OCI-LY1 (cell line): ENCODE results near the gene VIT.

Experiments
- H2AFZ ChIP-seq: fragments of 200-600 bp; sonication (generic), shearing (Covaris generic); 2 replicates; pipeline ENCODE4 v1.6.0; 2014; ENCODE audit warnings: antibody characterized with exemption, mild to moderate bottlenecking, low read length
- H3F3A ChIP-seq: fragments of 200-600 bp; sonication (generic), shearing (Covaris generic); 2 replicates; pipeline ENCODE4 v1.6.0; 2014; ENCODE audit warnings: mild to moderate bottlenecking, antibody characterized with exemption, low read length, moderate library complexity; ENCODE audit not compliant: insufficient read depth
- H3K27ac ChIP-seq: fragments of 200-600 bp; sonication (generic); 2 replicates; pipeline ENCODE4 v1.5.1; 2014; ENCODE audit warnings: low read length, mixed run types, mild to moderate bottlenecking, low read depth; ENCODE audit not compliant: poor library complexity, severe bottlenecking
- H3K27me3 ChIP-seq: fragments of 200-600 bp; sonication (generic); 2 replicates; pipeline ENCODE4 v1.6.0; 2014; ENCODE audit warnings: antibody characterized with exemption, mild to moderate bottlenecking, low read length, moderate library complexity; ENCODE audit not compliant: insufficient read depth
- H3K36me3 ChIP-seq: fragments of 200-600 bp; sonication (generic); 2 replicates; pipeline ENCODE4 v1.6.1; 2014; ENCODE audit warnings: mild to moderate bottlenecking, antibody characterized with exemption, low read length, moderate library complexity, mixed read lengths; ENCODE audit not compliant: insufficient read depth
- H3K4me1 ChIP-seq: fragments of 200-600 bp; sonication (generic); 2 replicates; pipeline ENCODE4 v1.5.1; 2014; ENCODE audit warnings: mild to moderate bottlenecking, low read length, moderate library complexity; ENCODE audit not compliant: insufficient read depth, severe bottlenecking
- H3K4me2 ChIP-seq: fragments of 200-600 bp; sonication (generic), shearing (Covaris generic); 2 replicates; pipeline ENCODE4 v1.6.1; 2014; ENCODE audit warnings: low read length
- H3K4me3 ChIP-seq: fragments of 200-600 bp; sonication (generic); 2 replicates; pipeline ENCODE4 v1.5.1; 2014; ENCODE audit warnings: low read length, low read depth, mild to moderate bottlenecking, mixed read lengths; ENCODE audit not compliant: poor library complexity, severe bottlenecking
- H3K79me2 ChIP-seq: fragments of 200-600 bp; shearing (Covaris generic); 2 replicates; pipeline ENCODE4 v1.6.1; 2016; ENCODE audit warnings: mixed run types, low read length, mixed read lengths; ENCODE audit not compliant: insufficient read depth
- H3K9ac ChIP-seq: fragments of 200-600 bp; sonication (generic), shearing (Covaris generic); 2 replicates; pipeline ENCODE4 v1.6.1; 2014; ENCODE audit warnings: mild to moderate bottlenecking, low read length, mixed read lengths
- H3K9me2 ChIP-seq: fragments of 200-600 bp; sonication (generic), shearing (Covaris generic); 2 replicates; pipeline ENCODE4 v1.6.1; 2014; ENCODE audit warnings: low read depth, mild to moderate bottlenecking, low read length, mixed read lengths
- H3K9me3 ChIP-seq: fragments of 200-600 bp; shearing (Covaris generic); 2 replicates; pipeline ENCODE4 v1.6.1; 2014; ENCODE audit warnings: low read length, mixed read lengths
- H4K20me1 ChIP-seq: fragments of 200-600 bp; sonication (generic), shearing (Covaris generic); 2 replicates; pipeline ENCODE4 v1.6.0; 2016; ENCODE audit warnings: mild to moderate bottlenecking, low read length; ENCODE audit not compliant: insufficient read depth
- EZH2 ChIP-seq: fragments of 200-600 bp; sonication (generic), shearing (Covaris generic); IDR thresholded peaks from 2 replicates; pipeline ENCODE4 v1.8.0; 2017; ENCODE audit warnings: borderline replicate concordance, mixed run types, mild to moderate bottlenecking, antibody characterized with exemption, low read length, moderate library complexity, mixed read lengths
- TF ChIP-seq, protein P1 (sequence below): fragments of 200-600 bp; sonication (generic), shearing (Covaris generic); IDR thresholded peaks from 2 replicates; pipeline ENCODE4 v1.5.1; 2017; ENCODE audit warnings: mild to moderate bottlenecking, antibody characterized with exemption, low read length, moderate library complexity, mixed read lengths

The VIT gene

DNA sequence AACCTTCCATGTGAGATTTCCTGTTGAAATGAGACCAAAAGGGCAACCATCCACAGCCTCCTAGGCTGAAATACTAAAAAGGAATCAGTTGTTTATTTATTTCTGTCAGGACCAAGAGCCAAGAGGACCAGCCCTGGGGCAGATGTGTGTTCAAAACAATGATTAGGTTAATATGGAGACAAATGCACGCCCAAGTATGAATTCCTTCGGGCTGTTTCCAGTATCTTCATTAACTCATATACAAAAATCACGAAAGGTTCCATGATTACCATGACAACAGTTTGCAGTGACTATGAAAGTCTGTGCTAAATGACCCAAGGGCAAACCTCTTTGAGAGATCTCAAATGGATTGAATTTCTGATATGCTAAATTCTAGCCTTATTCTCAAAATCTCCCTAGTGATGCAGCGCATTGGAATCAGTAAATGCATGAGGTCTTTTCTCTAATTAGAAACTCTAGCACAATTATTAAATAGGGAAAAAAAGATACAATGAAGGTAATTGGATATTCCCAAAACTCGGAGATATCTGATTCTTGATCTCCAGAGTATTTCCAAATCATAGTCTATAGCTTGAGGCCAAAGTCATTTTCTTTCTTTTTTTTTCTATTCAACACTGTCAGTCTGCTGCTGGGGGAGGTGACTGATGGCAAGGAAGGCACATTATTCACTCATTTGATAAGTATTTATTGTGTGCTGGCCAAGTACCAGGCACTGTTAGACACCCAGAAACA, 35.6 kb downstream of the VIT start:
- Histone ChIP-seq H3K27me3 (peaks cover 4% of the 10 kb centered on the region; the same call in 1 of the 2 replicates), H3K4me1 (no peaks in the 10 kb centered on the region), H3K36me3 (no peaks in the 10 kb centered on the region), H3F3A (no peaks in the 10 kb centered on the region), H3K9ac (no peak overlapping the region), H3K9me3 (peaks cover 4% of the 10 kb centered on the region; the same call in 1 of the 2 replicates), H3K9me2 (no peaks in the 10 kb centered on the region), H3K27ac (no peak overlapping the region), H3K79me2 (no peaks in the 10 kb centered on the region), H3K4me2 (no peak overlapping the region), H2AFZ (no peak overlapping the region), H3K4me3 (no peak overlapping the region), H4K20me1 (no peaks in the 10 kb centered on the region)
- no peak for TF ChIP-seq EZH2
- TF ChIP-seq, protein P1, sequence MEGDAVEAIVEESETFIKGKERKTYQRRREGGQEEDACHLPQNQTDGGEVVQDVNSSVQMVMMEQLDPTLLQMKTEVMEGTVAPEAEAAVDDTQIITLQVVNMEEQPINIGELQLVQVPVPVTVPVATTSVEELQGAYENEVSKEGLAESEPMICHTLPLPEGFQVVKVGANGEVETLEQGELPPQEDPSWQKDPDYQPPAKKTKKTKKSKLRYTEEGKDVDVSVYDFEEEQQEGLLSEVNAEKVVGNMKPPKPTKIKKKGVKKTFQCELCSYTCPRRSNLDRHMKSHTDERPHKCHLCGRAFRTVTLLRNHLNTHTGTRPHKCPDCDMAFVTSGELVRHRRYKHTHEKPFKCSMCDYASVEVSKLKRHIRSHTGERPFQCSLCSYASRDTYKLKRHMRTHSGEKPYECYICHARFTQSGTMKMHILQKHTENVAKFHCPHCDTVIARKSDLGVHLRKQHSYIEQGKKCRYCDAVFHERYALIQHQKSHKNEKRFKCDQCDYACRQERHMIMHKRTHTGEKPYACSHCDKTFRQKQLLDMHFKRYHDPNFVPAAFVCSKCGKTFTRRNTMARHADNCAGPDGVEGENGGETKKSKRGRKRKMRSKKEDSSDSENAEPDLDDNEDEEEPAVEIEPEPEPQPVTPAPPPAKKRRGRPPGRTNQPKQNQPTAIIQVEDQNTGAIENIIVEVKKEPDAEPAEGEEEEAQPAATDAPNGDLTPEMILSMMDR = no peak

DNA sequence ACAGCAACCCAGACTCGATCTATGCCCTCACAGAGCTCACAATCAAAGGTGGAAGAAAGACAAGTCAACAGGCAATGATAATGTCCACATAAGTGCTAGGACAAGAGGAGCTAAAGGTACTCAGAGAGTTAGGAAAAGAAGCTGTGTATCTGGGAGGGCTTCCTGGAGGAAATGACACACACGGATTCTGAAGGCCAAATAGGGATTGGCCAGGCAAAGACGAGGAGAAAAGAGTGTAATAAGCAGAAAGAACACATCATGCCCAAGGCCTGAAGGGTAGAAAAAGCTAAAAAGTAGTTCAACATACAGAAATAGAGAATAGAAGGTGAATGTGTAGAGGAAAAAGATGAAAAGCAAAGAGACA, 36.1 kb downstream of the VIT start:
- no peak overlapping the region for H3K27ac ChIP-seq

DNA sequence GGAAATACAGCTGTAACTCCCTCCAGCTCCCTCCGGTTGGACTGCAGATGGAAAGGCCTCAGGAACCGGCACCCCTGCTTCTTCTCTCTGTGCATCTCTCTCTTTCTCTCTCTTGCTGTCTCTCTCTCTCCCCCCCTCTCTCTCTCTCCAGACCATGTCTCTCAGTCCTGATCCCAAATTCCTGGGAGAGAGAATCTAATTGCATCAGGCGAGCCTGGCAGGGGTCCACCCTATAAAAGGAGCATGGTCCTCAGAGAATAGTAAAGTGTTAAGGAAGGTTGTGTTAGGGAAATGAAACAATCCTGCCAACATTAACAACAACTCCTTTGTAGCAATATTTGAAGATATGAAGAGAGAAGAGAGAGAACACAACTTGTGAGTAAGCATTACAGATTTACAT, 36.7 kb downstream of the VIT start:
- Histone ChIP-seq H3K9me3 (peaks cover 4% of the 10 kb centered on the region; the same call in 1 of the 2 replicates), H3K4me3 (no peak overlapping the region), H3K9me2 (no peaks in the 10 kb centered on the region), H3K27ac (no peak overlapping the region), H3F3A (no peaks in the 10 kb centered on the region), H3K27me3 (peaks cover 4% of the 10 kb centered on the region; the same call in 1 of the 2 replicates), H4K20me1 (no peaks in the 10 kb centered on the region), H3K4me2 (no peak overlapping the region), H2AFZ (no peak overlapping the region), H3K79me2 (no peaks in the 10 kb centered on the region), H3K36me3 (no peaks in the 10 kb centered on the region), H3K4me1 (no peaks in the 10 kb centered on the region), H3K9ac (no peak overlapping the region)
- TF ChIP-seq, protein P1 = no peak
- TF ChIP-seq EZH2 = no peak

More for the DNA sequence above, 36.1 kb downstream of the VIT start:
- TF ChIP-seq, protein P1 = no peak
- TF ChIP-seq EZH2 = no peak
- no peaks in the 10 kb centered on the region for H4K20me1 ChIP-seq
- no peaks in the 10 kb centered on the region for H3K9me2 ChIP-seq
- H3K9me3 ChIP-seq = peaks cover 4% of the 10 kb centered on the region; the same call in 1 of the 2 replicates
- no peaks in the 10 kb centered on the region for H3K79me2 ChIP-seq
- no peak overlapping the region for H2AFZ ChIP-seq
- peaks cover 4% of the 10 kb centered on the region; the same call in 1 of the 2 replicates for H3K27me3 ChIP-seq
- no peaks in the 10 kb centered on the region for H3K36me3 ChIP-seq
- no peak overlapping the region for H3K4me2 ChIP-seq
- no peak overlapping the region for H3K9ac ChIP-seq
- H3K4me1 ChIP-seq = no peaks in the 10 kb centered on the region
- no peak overlapping the region for H3K4me3 ChIP-seq
- no peaks in the 10 kb centered on the region for H3F3A ChIP-seq
